Measurements from ENCODE around the gene SLC24A3. TPM values are rescaled to one million over a fixed set of nuclear protein-coding genes. Genes with fewer than 3 reads are reported as not detected.
A peak's percentile ranks its signal among the peaks of the same experiment; 100 is the strongest.
"Not testable (repeated sequence)": the region's sequence is repeated elsewhere in the genome, so short reads cannot be mapped to it uniquely, and the experiment has no call there.

Gene SLC24A3
- total and polyA plus RNA-seq, 5 experiments from 2014 or later = not detected

DNA sequence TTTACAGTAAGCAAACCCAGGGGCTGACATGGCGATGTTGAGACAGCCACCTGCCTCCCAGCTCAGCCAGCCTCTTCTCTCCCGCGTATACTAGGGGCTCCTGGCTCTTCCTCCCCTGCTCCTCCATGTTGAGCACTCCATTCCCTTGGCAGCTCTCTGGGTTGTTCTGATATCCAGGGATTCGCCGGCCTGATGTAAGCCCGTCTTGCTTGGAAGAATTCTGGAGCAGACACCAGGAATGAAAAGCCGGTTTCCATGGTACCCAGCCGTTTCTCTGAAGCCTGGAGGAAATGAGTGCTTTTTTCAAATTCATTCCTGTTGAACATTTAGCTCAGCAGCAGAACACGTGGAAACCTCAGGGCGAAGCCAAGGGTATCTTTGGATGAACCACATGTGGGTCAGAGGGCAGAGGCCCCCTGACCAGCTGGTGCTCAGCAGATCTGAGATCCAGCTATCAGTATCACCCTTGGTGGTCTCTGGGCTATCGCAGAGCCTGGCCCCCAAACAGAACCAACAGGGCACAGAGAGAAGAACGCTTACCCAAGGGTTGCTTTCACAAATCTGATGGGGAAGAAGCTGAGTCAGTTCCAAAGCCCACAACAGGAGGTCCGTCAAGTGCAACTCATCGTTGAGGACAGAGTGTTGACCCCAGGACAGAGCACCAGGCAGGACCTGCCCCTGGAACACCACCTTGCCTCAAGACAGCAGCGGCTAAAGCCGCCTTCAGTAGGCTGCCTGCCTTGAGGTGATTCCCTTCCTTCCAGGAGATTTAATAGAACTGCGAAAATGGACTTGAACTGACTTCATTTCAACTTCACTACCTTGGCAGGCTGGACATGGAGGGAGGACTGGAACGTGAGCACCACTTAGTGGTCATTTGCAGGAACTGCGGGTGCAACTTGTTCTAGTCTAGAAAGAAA is 449.5 kb downstream of the SLC24A3 start:
- Mint-ChIP-seq H3K36me3 (no peaks in the 10 kb centered on the region), H3K9me3 (peaks cover 0 to 2% (median 0%) of the 10 kb centered on the region in 9 donors), H3K4me3 (no peak overlapping the region), H3K27ac (no peak overlapping the region), H3K27me3 (peaks cover 11 to 32% (median 29%) of the 10 kb centered on the region in 5 donors), H3K4me1 (peaks cover 0 to 13% (median 3%) of the 10 kb centered on the region in 4 donors)
- POLR2A ChIA-PET = no interaction called here
- peak in 7 of 10 donors; percentile 11 to 55 (median 40) for DNase-seq
- ATAC-seq = no peak

DNA sequence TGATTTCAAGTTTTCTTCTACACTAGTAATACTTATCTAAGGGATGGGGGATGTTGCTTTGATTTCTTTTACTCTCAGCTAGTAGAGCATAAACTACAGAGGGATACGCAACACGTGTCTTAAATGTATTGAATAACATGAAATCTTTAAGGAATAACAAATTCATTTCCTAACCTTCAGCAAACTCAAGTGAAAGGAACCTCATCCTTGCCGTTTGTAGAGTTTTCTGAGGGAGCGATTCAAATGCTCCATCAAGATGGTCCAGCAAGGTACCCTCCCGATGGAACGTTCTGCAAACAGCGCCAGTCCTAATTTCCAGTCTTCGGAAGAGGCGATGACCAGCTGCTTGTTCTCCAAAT is 450.2 kb downstream of the SLC24A3 start:
- H3K4me3 Mint-ChIP-seq = no peak overlapping the region
- peaks cover 0 to 12% (median 3%) of the 10 kb centered on the region in 4 donors for H3K4me1 Mint-ChIP-seq
- POLR2A ChIA-PET = no interaction called here
- H3K27ac Mint-ChIP-seq = no peak overlapping the region
- no peaks in the 10 kb centered on the region for H3K36me3 Mint-ChIP-seq
- no peak for DNase-seq
- H3K9me3 Mint-ChIP-seq = peaks cover 0 to 2% (median 0%) of the 10 kb centered on the region in 9 donors
- no peak for ATAC-seq
- H3K27me3 Mint-ChIP-seq = peaks cover 12 to 32% (median 29%) of the 10 kb centered on the region in 5 donors

GRCh38 chr20:19668418-19668817 is 456.0 kb downstream of the SLC24A3 start:
- H3K9me3 Mint-ChIP-seq = peaks cover 0 to 4% (median 0%) of the 10 kb centered on the region in 9 donors
- no peaks in the 10 kb centered on the region for H3K36me3 Mint-ChIP-seq
- DNase-seq = no peak
- POLR2A ChIA-PET = no interaction called here
- no peak for ATAC-seq
- no peak overlapping the region for H3K4me3 Mint-ChIP-seq
- H3K27me3 Mint-ChIP-seq = peaks cover 14 to 31% (median 19%) of the 10 kb centered on the region in 5 donors
- no peak overlapping the region for H3K27ac Mint-ChIP-seq
- H3K4me1 Mint-ChIP-seq = peaks cover 0 to 8% (median 2%) of the 10 kb centered on the region in 4 donors

DNA sequence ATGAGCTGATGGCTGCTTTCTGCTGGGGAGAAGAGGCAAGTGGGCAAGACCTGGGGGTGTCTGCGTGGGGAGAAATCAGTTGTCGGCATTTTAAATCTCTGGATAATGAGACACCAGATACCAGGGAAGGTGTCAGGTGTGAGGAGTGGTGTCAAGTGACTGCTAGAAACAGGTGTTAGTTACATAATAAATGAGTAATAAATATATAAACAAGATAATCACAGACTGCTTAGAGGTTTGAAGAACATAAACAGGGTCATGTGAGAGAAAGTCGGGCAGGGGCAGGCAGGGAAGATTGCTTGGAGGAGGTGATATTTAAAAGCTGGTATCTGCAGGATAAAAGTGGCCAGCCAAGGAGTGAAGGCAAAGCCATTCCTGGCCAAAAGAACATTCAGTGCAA is 458.4 kb downstream of the SLC24A3 start:
- no peaks in the 10 kb centered on the region for H3K36me3 Mint-ChIP-seq
- DNase-seq (no peak), ATAC-seq (no peak)
- H3K9me3 Mint-ChIP-seq = peaks cover 0 to 4% (median 0%) of the 10 kb centered on the region in 9 donors
- POLR2A ChIA-PET = no interaction called here
- no peak overlapping the region for H3K4me3 Mint-ChIP-seq
- peaks cover 0 to 8% (median 2%) of the 10 kb centered on the region in 4 donors for H3K4me1 Mint-ChIP-seq
- H3K27ac Mint-ChIP-seq = no peak overlapping the region
- H3K27me3 Mint-ChIP-seq = peaks cover 10 to 23% (median 17%) of the 10 kb centered on the region in 5 donors

DNA sequence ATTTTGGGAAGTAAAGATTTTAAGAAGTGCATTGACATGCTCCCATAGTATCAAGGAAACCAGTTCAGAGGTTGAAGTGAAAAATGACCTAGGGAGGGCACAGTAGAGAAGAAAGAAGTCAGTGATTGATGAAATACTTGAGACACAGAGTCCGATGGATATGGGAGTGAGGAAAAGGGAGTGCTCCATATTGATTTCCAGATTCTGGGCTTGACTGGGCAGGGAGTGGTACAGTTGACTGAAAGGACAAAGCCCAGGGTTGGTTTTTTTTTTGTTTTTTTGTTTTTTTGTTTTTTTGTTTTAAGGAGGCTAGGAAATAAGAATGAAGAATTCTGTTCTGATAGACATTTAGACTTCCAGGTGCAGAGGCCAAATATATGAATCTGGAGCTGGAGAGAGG is 458.9 kb downstream of the SLC24A3 start:
- POLR2A ChIA-PET = no interaction called here
- Mint-ChIP-seq H3K4me1 (peaks cover 0 to 8% (median 2%) of the 10 kb centered on the region in 4 donors), H3K27ac (no peak overlapping the region), H3K27me3 (peaks cover 10 to 22% (median 17%) of the 10 kb centered on the region in 5 donors), H3K36me3 (no peaks in the 10 kb centered on the region), H3K9me3 (peaks cover 0 to 4% (median 0%) of the 10 kb centered on the region in 9 donors), H3K4me3 (no peak overlapping the region)
- DNase-seq (no peak), ATAC-seq (no peak)

GRCh38 chr20:19672498-19672897 is 460.1 kb downstream of the SLC24A3 start:
- peaks cover 0 to 5% (median 0%) of the 10 kb centered on the region in 9 donors for H3K9me3 Mint-ChIP-seq
- H3K4me1 Mint-ChIP-seq = peaks cover 0 to 8% (median 2%) of the 10 kb centered on the region in 4 donors
- no peak overlapping the region for H3K27ac Mint-ChIP-seq
- H3K36me3 Mint-ChIP-seq = no peaks in the 10 kb centered on the region
- no peak overlapping the region for H3K4me3 Mint-ChIP-seq
- POLR2A ChIA-PET = no interaction called here
- ATAC-seq (no peak), DNase-seq (no peak)
- peaks cover 6 to 17% (median 13%) of the 10 kb centered on the region in 5 donors for H3K27me3 Mint-ChIP-seq

DNA sequence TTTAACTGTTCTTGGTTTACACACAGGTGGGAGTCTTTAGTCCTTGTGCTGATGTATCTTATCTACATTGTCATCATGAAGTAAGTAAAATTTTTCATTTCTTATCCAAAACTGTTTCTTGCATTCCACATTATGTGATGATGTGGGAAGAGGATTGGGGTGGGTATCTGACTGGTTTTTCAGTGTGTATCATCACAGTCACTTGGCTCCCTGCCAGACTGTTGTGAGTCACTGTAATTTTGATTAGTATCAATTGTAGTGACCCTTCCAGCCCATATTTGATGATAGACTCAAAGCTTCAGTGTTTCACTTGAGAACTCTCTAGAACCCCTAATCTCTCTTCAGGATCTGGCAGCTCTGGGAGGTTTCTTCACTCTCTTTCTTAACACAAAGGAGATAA is 461.1 kb downstream of the SLC24A3 start:
- Mint-ChIP-seq H3K27me3 (peaks cover 6 to 17% (median 13%) of the 10 kb centered on the region in 5 donors), H3K9me3 (peaks cover 0 to 5% (median 0%) of the 10 kb centered on the region in 9 donors), H3K27ac (no peak overlapping the region), H3K4me1 (peaks cover 0 to 7% (median 2%) of the 10 kb centered on the region in 4 donors), H3K4me3 (no peak overlapping the region), H3K36me3 (no peaks in the 10 kb centered on the region)
- DNase-seq = no peak
- ATAC-seq = no peak
- POLR2A ChIA-PET = no interaction called here

DNA sequence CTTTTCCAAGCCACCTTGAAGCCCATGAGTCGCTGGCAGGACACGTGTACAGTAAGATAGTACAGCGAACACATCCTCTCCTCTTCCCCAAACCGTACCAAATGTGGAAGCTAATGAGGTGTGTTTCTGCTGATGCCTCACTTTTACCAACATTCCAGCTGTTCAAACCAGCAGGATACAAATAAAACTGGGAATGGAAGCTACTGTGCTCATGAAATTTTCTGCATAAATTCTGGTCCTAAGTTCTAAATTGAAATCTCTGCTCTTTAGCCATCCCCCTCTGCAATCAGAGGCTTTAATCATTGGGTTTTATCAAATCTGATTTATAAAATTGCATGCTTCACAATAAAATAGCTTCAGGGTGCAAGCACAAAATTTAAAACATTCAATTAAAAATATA is 463.8 kb downstream of the SLC24A3 start:
- Mint-ChIP-seq H3K4me1 (peaks cover 0 to 4% (median 2%) of the 10 kb centered on the region in 4 donors), H3K4me3 (no peak overlapping the region), H3K9me3 (peaks cover 0 to 12% (median 3%) of the 10 kb centered on the region in 9 donors), H3K36me3 (no peaks in the 10 kb centered on the region), H3K27me3 (peaks cover 8 to 21% (median 11%) of the 10 kb centered on the region in 5 donors), H3K27ac (no peak overlapping the region)
- POLR2A ChIA-PET = no interaction called here
- DNase-seq (no peak), ATAC-seq (no peak)

DNA sequence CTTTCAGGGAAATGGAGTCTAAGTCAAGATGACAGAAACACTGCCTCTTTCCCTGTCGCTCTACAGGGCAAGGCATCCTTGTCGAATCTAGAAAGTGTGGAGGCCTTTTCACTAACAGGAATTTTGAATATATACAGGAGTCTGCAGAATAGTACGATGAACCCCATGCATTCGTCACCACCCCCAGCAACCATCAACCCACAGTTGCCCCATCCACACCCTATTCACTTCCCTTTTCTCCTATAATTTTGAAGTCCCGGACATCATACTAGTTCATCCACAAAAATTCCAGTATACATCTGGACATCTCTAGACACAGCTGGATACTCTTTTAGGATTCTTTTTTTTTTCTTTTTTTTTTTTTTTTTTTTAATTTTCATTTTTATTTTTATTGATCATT is 464.9 kb downstream of the SLC24A3 start:
- peaks cover 0 to 12% (median 3%) of the 10 kb centered on the region in 9 donors for H3K9me3 Mint-ChIP-seq
- H3K27ac Mint-ChIP-seq = no peak overlapping the region
- H3K36me3 Mint-ChIP-seq = no peaks in the 10 kb centered on the region
- no peak overlapping the region for H3K4me3 Mint-ChIP-seq
- H3K4me1 Mint-ChIP-seq = no peaks in the 10 kb centered on the region
- no peak for ATAC-seq
- H3K27me3 Mint-ChIP-seq = peaks cover 7 to 19% (median 10%) of the 10 kb centered on the region in 5 donors
- POLR2A ChIA-PET = no interaction called here
- DNase-seq = no peak

DNA sequence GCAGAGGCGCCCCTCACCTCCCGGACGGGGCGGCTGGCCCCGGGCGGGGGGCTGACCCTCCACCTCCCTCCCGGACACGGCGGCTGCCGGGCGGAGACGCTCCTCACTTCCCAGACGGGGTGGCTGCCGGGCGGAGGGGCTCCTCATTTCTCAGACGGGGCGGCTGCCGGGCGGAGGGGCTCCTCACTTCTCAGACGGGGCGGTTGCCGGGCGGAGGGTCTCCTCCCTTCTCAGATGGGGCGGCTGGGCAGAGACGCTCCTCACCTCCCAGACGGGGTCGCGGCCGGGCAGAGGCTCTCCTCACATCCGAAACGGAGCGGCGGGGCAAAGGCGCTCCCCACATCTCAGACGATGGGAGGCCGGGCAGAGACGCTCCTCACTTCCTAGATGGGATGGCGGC is 466.1 kb downstream of the SLC24A3 start:
- H3K27me3 Mint-ChIP-seq = peaks cover 2 to 15% (median 3%) of the 10 kb centered on the region in 5 donors
- DNase-seq, H3K36me3 Mint-ChIP-seq, H3K27ac Mint-ChIP-seq, H3K4me1 Mint-ChIP-seq, H3K4me3 Mint-ChIP-seq, POLR2A ChIA-PET, ATAC-seq: not testable (repeated sequence)
- H3K9me3 Mint-ChIP-seq = peaks cover 0 to 12% (median 3%) of the 10 kb centered on the region in 9 donors

DNA sequence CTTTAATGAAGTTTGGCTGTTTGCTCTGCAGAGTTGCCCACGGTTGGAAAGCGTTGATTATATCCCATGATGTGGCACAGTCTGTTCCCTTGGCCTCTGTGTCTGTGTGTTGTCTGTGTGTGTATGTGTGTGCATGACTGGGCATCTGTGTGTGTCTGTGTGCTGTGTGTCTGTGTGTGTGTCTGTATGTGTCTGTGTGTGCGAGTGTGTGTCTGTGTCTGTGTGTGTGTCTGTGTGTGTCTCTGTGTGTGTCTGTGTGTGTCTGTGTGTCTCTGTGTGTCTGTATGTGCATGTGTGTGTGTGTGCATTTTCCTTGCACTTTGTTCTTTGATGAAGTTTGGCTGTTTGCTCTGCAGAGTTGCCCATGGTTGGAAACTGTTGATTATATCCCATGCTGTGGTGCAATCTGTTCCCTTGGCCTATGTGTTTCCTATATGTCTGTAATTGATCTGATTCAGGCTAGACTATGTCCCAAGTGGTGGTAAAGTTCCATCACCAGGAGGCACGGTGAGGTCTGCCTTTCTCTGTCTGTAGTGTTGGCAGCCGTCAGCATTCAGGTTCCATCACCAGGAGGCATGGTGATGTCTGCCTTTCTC is 467.6 kb downstream of the SLC24A3 start:
- Mint-ChIP-seq H3K9me3 (peaks cover 0 to 12% (median 3%) of the 10 kb centered on the region in 9 donors), H3K4me3 (no peak overlapping the region), H3K36me3 (no peaks in the 10 kb centered on the region), H3K27ac (no peak overlapping the region), H3K27me3 (peaks cover 4 to 20% (median 6%) of the 10 kb centered on the region in 5 donors), H3K4me1 (no peaks in the 10 kb centered on the region)
- no peak for ATAC-seq
- POLR2A ChIA-PET = no interaction called here
- no peak for DNase-seq

DNA sequence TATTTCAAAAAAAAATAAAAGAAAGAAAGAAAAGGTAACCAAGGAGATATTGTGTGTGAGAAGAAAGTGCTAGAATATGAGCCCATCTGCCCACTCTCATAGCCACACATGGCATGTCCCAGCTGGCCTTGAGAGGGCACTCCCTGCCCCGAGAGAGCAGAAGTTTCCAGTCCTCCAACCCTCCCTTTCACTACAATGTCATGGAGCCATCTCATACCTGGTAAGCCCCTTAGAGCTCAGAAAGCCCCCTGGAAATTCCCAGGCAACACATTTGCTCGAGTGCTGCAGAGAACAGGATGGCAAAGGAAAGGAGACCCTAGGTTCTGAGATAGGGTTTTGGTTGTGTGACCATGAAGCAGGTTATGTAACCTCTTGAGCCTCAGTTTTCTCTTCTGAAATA is 469.8 kb downstream of the SLC24A3 start:
- Mint-ChIP-seq H3K27me3 (peaks cover 6 to 31% (median 11%) of the 10 kb centered on the region in 5 donors), H3K4me1 (no peaks in the 10 kb centered on the region), H3K27ac (no peak overlapping the region), H3K9me3 (peaks cover 0 to 12% (median 3%) of the 10 kb centered on the region in 9 donors), H3K4me3 (no peak overlapping the region), H3K36me3 (no peaks in the 10 kb centered on the region)
- no peak for ATAC-seq
- POLR2A ChIA-PET = no interaction called here
- no peak for DNase-seq

DNA sequence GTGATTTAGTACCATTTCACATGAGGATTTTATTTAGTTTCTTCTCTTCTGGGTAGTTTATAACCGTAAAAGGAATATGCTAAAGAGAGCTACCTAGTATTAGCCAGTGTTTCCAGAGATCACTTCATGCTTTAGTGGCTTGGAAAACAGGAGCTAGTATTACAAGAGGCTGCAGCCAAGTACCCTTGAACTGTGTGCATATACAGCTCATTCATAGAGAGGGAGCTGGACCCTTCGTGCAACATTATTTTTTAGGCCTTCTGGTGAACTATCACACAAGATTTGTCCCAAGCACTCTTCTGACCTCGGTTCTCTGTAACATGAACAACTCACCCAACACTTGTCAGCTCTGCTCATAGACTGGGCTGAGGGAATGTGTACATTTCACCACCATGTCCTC is 470.7 kb downstream of the SLC24A3 start:
- H3K27me3 Mint-ChIP-seq = peaks cover 6 to 31% (median 11%) of the 10 kb centered on the region in 5 donors
- H3K9me3 Mint-ChIP-seq = peaks cover 0 to 12% (median 3%) of the 10 kb centered on the region in 9 donors
- POLR2A ChIA-PET = no interaction called here
- DNase-seq (no peak), ATAC-seq (no peak)
- no peak overlapping the region for H3K4me3 Mint-ChIP-seq
- no peaks in the 10 kb centered on the region for H3K36me3 Mint-ChIP-seq
- H3K27ac Mint-ChIP-seq = no peak overlapping the region
- H3K4me1 Mint-ChIP-seq = no peaks in the 10 kb centered on the region
